HepG2 (cell line): ENCODE measurements around the gene ZDHHC19. TPM values are rescaled to one million over a fixed set of nuclear protein-coding genes. Genes with fewer than 3 reads are reported as not detected.

Source experiments
- ATAC-seq: fragments of 200-7000 bp; cut with Tn5 transposase; 3 replicates; pipeline ENCODE4 v1.9.1; 2020; ENCODE audit warnings: mild to moderate bottlenecking, moderate library complexity
- BruUV-seq: library from RNA; stranded (reverse); fragments of 400-500 nt; replicated peaks from 2 replicates; lab custom pipeline; 2021; lab: Mats Ljungman, UMichigan
- CTCF ChIA-PET: fragments of 300-600 bp; formaldehyde crosslinking; extraction: SDS; loops from one replicate; lab custom pipeline; 2021; ENCODE audit warnings: low total read pairs, inconsistent platforms, low intra/inter-chr PET ratio; lab: Yijun Ruan, JAX
- POLR2A ChIA-PET: fragments of 350-600 bp; sonication (Branson Sonifier 250); formaldehyde crosslinking; loops from one replicate; lab custom pipeline; 2020; ENCODE audit warnings: antibody characterized with exemption, inconsistent platforms; lab: Yijun Ruan, JAX
- DNase-seq: peaks from one replicate; pipeline ENCODE4 v3.0.0-alpha.2; 2015; ENCODE audit warnings: low spot score
- FAIRE-seq: peaks from 3 replicates; lab custom pipeline; 2011; peaks lifted over from hg19 to GRCh38; lab: Jason Lieb, UNC
- H2AFZ ChIP-seq: one replicate; pipeline ENCODE4 v1.6.1; 2011; ENCODE audit warnings: low read length, inconsistent platforms
- H3K27ac ChIP-seq: fragments of 300-600 bp; 3 replicates; pipeline ENCODE4 v1.8.0; 2011; ENCODE audit warnings: mixed run types, mild to moderate bottlenecking, mixed read lengths, low read length, inconsistent platforms; ENCODE audit not compliant: insufficient read depth; ENCODE audit errors: extremely low read length
- H3K27me3 ChIP-seq, 2 experiments: fragments of 200-600 bp in 1 of 2; 2 replicates in 1 of 2; 3 replicates in 1 of 2; pipeline versions ENCODE4 v1.6.0 to v1.8.0; 2011; ENCODE audit warnings: low read length in 2 of 2, mild to moderate bottlenecking in 2 of 2, moderate library complexity in 2 of 2, inconsistent platforms in 1 of 2; ENCODE audit not compliant: insufficient read depth in 2 of 2, control insufficient read depth in 1 of 2
- H3K36me3 ChIP-seq, 2 experiments: fragments of 200-600 bp in 1 of 2; replicated peaks in 1 of 2; 2 replicates in 1 of 2; 3 replicates in 1 of 2; pipeline versions ENCODE4 v1.5.1 to v1.8.0; 2011; ENCODE audit warnings: low read length in 2 of 2, inconsistent platforms in 1 of 2; ENCODE audit not compliant: insufficient read depth in 2 of 2, control insufficient read depth in 1 of 2
- H3K4me1 ChIP-seq: 2 replicates; pipeline ENCODE4 v1.5.1; 2012; ENCODE audit warnings: low read length, inconsistent platforms; ENCODE audit not compliant: insufficient read depth
- H3K4me2 ChIP-seq: 2 replicates; pipeline ENCODE4 v1.6.0; 2011; ENCODE audit warnings: low read depth, low read length, inconsistent platforms
- H3K4me3 ChIP-seq, 3 experiments: fragments of 200-600 bp in 1 of 3; sonication (generic), shearing (Covaris generic) in 1 of 3; replicated peaks in 1 of 3; 2 replicates each; pipeline ENCODE4 v1.5.1; 2011 to 2016; ENCODE audit warnings: low read length in 3 of 3, inconsistent platforms in 2 of 3, low read depth in 2 of 3, mild to moderate bottlenecking in 2 of 3, control low read depth in 1 of 3, mixed read lengths in 1 of 3; ENCODE audit not compliant: insufficient read depth in 1 of 3
- H3K79me2 ChIP-seq: one replicate; pipeline ENCODE4 v1.6.1; 2011; ENCODE audit warnings: low read length, inconsistent platforms; ENCODE audit not compliant: insufficient read depth
- H3K9ac ChIP-seq: 2 replicates; pipeline ENCODE4 v1.6.0; 2011; ENCODE audit warnings: mild to moderate bottlenecking, low read depth, low read length, inconsistent platforms; ENCODE audit not compliant: insufficient read depth
- H3K9me3 ChIP-seq: 2 replicates; pipeline ENCODE4 v1.5.1; 2012; ENCODE audit warnings: mild to moderate bottlenecking, low read length
- H4K20me1 ChIP-seq: 2 replicates; pipeline ENCODE4 v1.6.0; 2011; ENCODE audit warnings: inconsistent platforms, mild to moderate bottlenecking, low read length, moderate library complexity; ENCODE audit not compliant: insufficient read depth
- GABPA ChIP-seq, 2 experiments: IDR thresholded peaks; 2 replicates each; pipeline ENCODE4 v1.6.1; 2011 to 2016; ENCODE audit warnings: low read depth in 2 of 2, low read length in 1 of 2, missing biosample characterization in 1 of 2, missing genetic modification characterization in 1 of 2
- IKZF1 ChIP-seq: fragments of 450-650 bp; IDR thresholded peaks from 2 replicates; pipeline ENCODE4 v1.7.1; 2016
- REPIN1 ChIP-seq: sonication (generic); formaldehyde crosslinking; IDR thresholded peaks from 2 replicates; pipeline ENCODE4 v1.8.0; 2022; ENCODE audit warnings: missing genetic modification reagents, low read depth, mild to moderate bottlenecking, borderline replicate concordance
- SRF ChIP-seq: IDR thresholded peaks from 2 replicates; pipeline ENCODE4 v1.6.1; 2011; ENCODE audit warnings: mild to moderate bottlenecking, low read depth, low read length, moderate library complexity
- SRSF9 ChIP-seq: fragments of 200-400 bp; formaldehyde crosslinking; IDR thresholded peaks from 2 replicates; pipeline ENCODE4 v1.6.1; 2018; ENCODE audit warnings: borderline replicate concordance, mild to moderate bottlenecking, low read depth, low read length; ENCODE audit not compliant: insufficient read depth, poor library complexity, severe bottlenecking
- TERF1 ChIP-seq: sonication (generic); formaldehyde crosslinking; IDR thresholded peaks from 2 replicates; pipeline ENCODE4 v1.8.0; 2022; ENCODE audit warnings: mild to moderate bottlenecking, missing genetic modification reagents, moderate library complexity
- ZBTB42 ChIP-seq: sonication (generic); formaldehyde crosslinking; IDR thresholded peaks from 2 replicates; pipeline ENCODE4 v1.5.0; 2020; ENCODE audit warnings: mild to moderate bottlenecking, missing genetic modification reagents
- ZNF83 ChIP-seq: sonication (generic); formaldehyde crosslinking; IDR thresholded peaks from 2 replicates; pipeline ENCODE4 v1.4.0; 2020; ENCODE audit warnings: missing genetic modification reagents, mild to moderate bottlenecking, borderline replicate concordance
- WGBS: methylation state at CpG from one replicate; pipeline ENCODE4 v1.1.6; 2017; ENCODE audit warnings: low lambda C conversion rate; 5-methylcytosine and 5-hydroxymethylcytosine counted together
- in situ Hi-C: cut with HindIII; loops from 2 replicates; pipeline ENCODE4 v1.10.0; 2017; ENCODE audit warnings: low pct_unique_long_range_greater_than_20kb; ENCODE audit not compliant: extremely low pct_ligation_motif_present
- intact Hi-C: fragments of 100-400 bp; cut with micrococcal nuclease; formaldehyde crosslinking; loops from one replicate; pipeline ENCODE4 v1.10.0; 2022; ENCODE audit not compliant: unreplicated experiment
- polyA plus RNA-seq, 8 experiments: library from polyadenylated mRNA; depleted of rRNA in 3 of 8; stranded (reverse) in 7 of 8; unstranded in 1 of 8; fragments of >200 nt; fragmentation: Illumina TruSeq in 4 of 8; extraction: Trizol in 4 of 8; gene quantifications; 2 replicates each; pipeline versions ENCODE4 v1.2.1 to v1.2.3, GENCODE V29; 2011 to 2016; ENCODE audit warnings: low read depth in 4 of 8, missing spikeins in 1 of 8, mixed read lengths in 1 of 8; ENCODE audit not compliant: insufficient read depth in 1 of 8
- total RNA-seq, 5 experiments: library from RNA; depleted of rRNA; stranded (reverse); fragments of >200 nt; fragmentation: Illumina TruSeq; extraction: Trizol; gene quantifications; 2 replicates each; pipeline ENCODE4 v1.2.3, GENCODE V29; 2016; ENCODE audit warnings: low read depth in 1 of 5

The ZDHHC19 gene
- total and polyA plus RNA-seq, 2 of the 13 experiments (the other 11 are each of a cell fraction or from before 2014, with no cell fraction given): 0.22 to 0.53 TPM

GRCh38 chr3:196156160-196156559, 55.0 kb downstream of the ZDHHC19 start (continued):
- TF ChIP-seq ZBTB42 (CRISPR knock-in tag): no peak
- no peak for TF ChIP-seq SRSF9

GRCh38 chr3:196150481-196150880, 60.7 kb downstream of the ZDHHC19 start:
- DNase-seq (no peak), ATAC-seq (no peak), FAIRE-seq (no peak)
- intact Hi-C loops: no loop called here
- no peak overlapping the region for H3K9ac ChIP-seq
- no TSS peak for BruUV-seq
- H3K79me2 ChIP-seq: no peaks in the 10 kb centered on the region
- no peaks in the 10 kb centered on the region for H4K20me1 ChIP-seq
- WGBS: 30% methylated on average over 3 of the region's 3 CpGs
- H3K4me2 ChIP-seq: no peak overlapping the region
- H3K27ac ChIP-seq: no peak overlapping the region
- TF ChIP-seq SRF: no peak
- TF ChIP-seq REPIN1 (CRISPR knock-in tag): no peak
- no peak for TF ChIP-seq GABPA (IDR thresholded peaks at IDR 0.05; ENCODE audit: low read depth, low read length)
- no peak for TF ChIP-seq GABPA (CRISPR knock-in tag; IDR thresholded peaks at IDR 0.05; ENCODE audit: low read depth)
- no peak for TF ChIP-seq IKZF1
- TF ChIP-seq ZNF83 (CRISPR knock-in tag): no peak
- no peak for TF ChIP-seq TERF1 (CRISPR knock-in tag)
- no peaks in the 10 kb centered on the region for H3K27me3 ChIP-seq
- no peak overlapping the region for H3K4me3 ChIP-seq
- in situ Hi-C loops: no loop called here
- H3K9me3 ChIP-seq: peaks cover 12% of the 10 kb centered on the region; the same call in 1 of the 2 replicates
- CTCF ChIA-PET: no interaction called here
- peaks cover 20% of the 10 kb centered on the region for H3K4me1 ChIP-seq
- no peak overlapping the region for H2AFZ ChIP-seq
- POLR2A ChIA-PET: no interaction called here
- H3K36me3 ChIP-seq: no peaks in the 10 kb centered on the region
